AG04450 (cell line): ENCODE data around the gene MICB. TPM values are rescaled to one million over a fixed set of nuclear protein-coding genes. Genes with fewer than 3 reads are reported as not detected.

Experiments used
- CTCF ChIA-PET: fragments of 300-600, 350-600 bp; formaldehyde crosslinking; extraction: SDS; loops from one replicate; lab custom pipeline; 2022; ENCODE audit warnings: antibody characterized with exemption, inconsistent platforms; lab: Charles Lee
- POLR2A ChIA-PET: fragments of 350-600 bp; formaldehyde crosslinking; extraction: SDS; loops from one replicate; lab custom pipeline; 2021; ENCODE audit warnings: antibody characterized with exemption, inconsistent platforms; lab: Yijun Ruan, JAX
- DNase-seq: peaks from one replicate; pipeline ENCODE4 v3.0.0-alpha.2; 2011; ENCODE audit warnings: low read depth, low spot score
- H3K27ac ChIP-seq: one replicate; pipeline ENCODE4 v1.5.1; 2012; ENCODE audit warnings: low read depth, low read length, control low read depth
- H3K27me3 ChIP-seq: one replicate; pipeline ENCODE4 v1.6.0; 2012; ENCODE audit warnings: low read length; ENCODE audit not compliant: control insufficient read depth, insufficient read depth
- H3K4me3 ChIP-seq: 2 replicates; pipeline ENCODE4 v1.5.1; 2011; ENCODE audit warnings: mild to moderate bottlenecking, low read depth, low read length, control low read depth
- H3K9me3 ChIP-seq: 2 replicates; pipeline ENCODE4 v1.5.1; 2012; ENCODE audit warnings: low read length; ENCODE audit not compliant: control insufficient read depth, insufficient read depth
- polyA plus RNA-seq: library from polyadenylated mRNA; depleted of rRNA; stranded (reverse); fragments of >200 nt; gene quantifications from 2 replicates; pipeline ENCODE4 v1.2.3, GENCODE V29; 2011
- TF ChIP-seq, protein P1 (sequence below): IDR thresholded peaks from 2 replicates; pipeline ENCODE4 v1.5.1; 2011; ENCODE audit warnings: low read depth, low read length, control low read depth, inconsistent platforms

The MICB gene
- polyA plus RNA-seq, 1 experiment, result 17.9 TPM

DNA sequence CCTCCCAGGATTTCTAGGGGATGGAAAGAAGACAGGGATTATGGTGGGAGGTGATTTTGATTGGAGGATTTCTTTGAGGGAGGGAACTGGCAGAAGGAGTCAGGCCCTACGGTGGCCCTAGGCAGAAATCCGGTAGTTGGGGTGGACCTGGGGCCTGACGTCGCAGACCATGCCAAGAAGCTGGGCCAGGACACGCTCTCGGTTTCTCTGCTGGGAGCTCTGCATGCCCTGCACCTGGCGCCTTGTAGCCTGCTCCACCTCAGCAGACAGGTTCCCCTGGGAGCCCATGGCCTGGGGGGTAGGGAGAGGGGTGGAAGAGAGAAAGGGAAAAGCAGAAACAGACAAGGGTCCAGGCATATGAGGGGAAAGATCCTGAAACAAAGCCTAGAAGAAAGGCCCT is 47.3 kb downstream of the MICB start:
- TF ChIP-seq, protein P1, sequence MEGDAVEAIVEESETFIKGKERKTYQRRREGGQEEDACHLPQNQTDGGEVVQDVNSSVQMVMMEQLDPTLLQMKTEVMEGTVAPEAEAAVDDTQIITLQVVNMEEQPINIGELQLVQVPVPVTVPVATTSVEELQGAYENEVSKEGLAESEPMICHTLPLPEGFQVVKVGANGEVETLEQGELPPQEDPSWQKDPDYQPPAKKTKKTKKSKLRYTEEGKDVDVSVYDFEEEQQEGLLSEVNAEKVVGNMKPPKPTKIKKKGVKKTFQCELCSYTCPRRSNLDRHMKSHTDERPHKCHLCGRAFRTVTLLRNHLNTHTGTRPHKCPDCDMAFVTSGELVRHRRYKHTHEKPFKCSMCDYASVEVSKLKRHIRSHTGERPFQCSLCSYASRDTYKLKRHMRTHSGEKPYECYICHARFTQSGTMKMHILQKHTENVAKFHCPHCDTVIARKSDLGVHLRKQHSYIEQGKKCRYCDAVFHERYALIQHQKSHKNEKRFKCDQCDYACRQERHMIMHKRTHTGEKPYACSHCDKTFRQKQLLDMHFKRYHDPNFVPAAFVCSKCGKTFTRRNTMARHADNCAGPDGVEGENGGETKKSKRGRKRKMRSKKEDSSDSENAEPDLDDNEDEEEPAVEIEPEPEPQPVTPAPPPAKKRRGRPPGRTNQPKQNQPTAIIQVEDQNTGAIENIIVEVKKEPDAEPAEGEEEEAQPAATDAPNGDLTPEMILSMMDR, result no peak
- ChIA-PET CTCF (interaction anchor here (0.5 to 14.1 kb wide), 3 partner anchors 36 to 52 kb away, joined by 3 to 388 read pairs (median 31); partner anchors contain the start of genes LTB and NCR3), POLR2A (interaction anchor here (1.7 to 2.7 kb wide), 2 partner anchors 53 to 282 kb away, joined by 6 to 17 read pairs; partner anchors contain the start of gene HSPA1B)
- no peak for DNase-seq
- no peaks in the 10 kb centered on the region for H3K27me3 ChIP-seq
- H3K4me3 ChIP-seq, result no peak overlapping the region; the same call in 1 of the 2 replicates
- peaks cover 3% of the 10 kb centered on the region; the same call in 1 of the 2 replicates for H3K9me3 ChIP-seq
- no peak overlapping the region for H3K27ac ChIP-seq

DNA sequence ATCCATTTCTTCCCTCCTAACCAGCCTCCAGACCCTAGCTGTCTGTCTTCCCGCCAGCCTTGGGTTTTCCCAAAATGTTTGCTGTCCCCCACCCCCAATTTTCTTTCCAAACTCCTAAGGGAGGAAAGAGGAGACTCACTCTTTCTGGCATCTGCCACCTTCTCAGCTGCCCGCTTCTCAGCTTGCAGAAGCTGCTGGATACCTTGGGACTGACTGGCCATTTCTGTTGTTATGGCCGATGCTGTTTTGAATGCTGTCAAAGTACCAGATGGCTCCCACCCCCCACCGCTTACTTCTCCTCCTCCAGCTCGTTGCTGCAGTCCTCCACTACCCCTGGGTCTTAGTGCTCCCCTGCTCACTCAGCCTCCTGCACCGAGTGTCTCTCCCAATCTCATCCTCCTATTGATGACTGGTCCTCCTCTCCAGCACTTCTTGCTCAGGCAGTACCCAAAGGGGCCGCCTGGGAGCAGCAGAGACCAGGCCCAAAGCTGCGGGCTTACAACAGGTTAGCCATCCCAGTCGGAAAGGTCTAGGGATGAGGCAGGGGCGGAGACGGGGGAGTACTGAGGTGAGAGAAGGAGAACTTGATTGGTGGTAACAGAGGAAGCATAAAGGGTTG is 48.5 kb downstream of the MICB start, which contains the start of gene ATP6V1G2:
Gene ATP6V1G2, minus strand, starts transcription at position 270 of the 619 bp plus-strand sequence. Its CDS starts 49 bp downstream, at position 221.
- ChIA-PET CTCF (interaction anchor here (0.6 to 14.1 kb wide), 18 partner anchors 15 to 649 kb away, joined by 3 to 388 read pairs (median 4); partner anchors contain the start of genes EHMT2, GPANK1, LTB and NCR3), POLR2A (interaction anchor here (0.7 to 2.7 kb wide), 3 partner anchors 20 to 281 kb away, joined by 4 to 17 read pairs (median 6); partner anchors contain the start of gene HSPA1B)
- Histone ChIP-seq H3K4me3 (peak within 1 kb of the TSS; percentile 75), H3K27me3 (no peaks in the 10 kb centered on the region), H3K27ac (peak within 1 kb of the TSS; percentile 52), H3K9me3 (peaks cover 3% of the 10 kb centered on the region; the same call in 1 of the 2 replicates)
- peak; percentile 86 for DNase-seq
- TF ChIP-seq, protein P1, result peak; percentile 99

DNA sequence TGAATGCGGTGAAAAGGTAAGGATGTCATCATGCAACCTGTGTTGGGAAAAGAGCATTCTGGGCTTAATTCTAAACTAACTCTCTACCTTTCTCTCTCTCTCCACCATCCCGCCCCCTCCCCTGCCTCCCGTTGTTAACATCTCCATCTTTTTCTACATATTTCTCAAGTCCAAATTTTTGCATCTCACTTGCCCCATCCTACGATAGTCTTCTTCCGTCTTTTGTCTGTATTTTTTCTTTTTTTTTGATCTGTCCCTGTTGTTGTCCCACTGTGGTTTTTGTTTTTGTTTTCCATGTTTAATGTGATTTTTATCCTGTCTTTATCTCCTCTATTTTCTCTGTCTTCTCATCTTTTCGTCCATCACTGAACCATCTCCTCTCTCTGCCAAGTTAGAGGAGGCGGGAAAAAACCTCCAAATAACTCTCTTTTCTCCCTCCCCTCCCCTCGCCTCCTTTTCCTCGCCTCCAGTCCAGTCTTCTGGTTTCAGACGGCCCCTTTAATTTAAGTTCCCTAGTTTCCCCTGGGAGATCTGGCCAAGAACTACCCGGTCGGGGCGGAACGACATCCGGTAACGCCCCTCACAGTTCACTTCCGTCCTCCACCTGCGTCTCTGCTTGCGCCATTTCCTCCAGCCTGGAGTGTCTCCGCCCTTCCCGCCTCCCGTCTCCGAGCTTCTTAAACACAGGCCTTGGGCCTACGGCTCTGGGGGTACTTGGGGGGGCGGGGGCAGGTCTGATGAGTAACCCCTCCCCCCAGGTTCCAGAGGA is 49.2 kb downstream of the MICB start, which contains the start of gene NFKBIL1:
Gene NFKBIL1, plus strand, starts transcription at position 651 of the 769 bp plus-strand sequence. Its CDS starts 87 bp downstream, at position 738.
- DNase-seq, result peak; percentile 94
- ChIA-PET POLR2A (interaction anchor here (0.5 to 2.7 kb wide), 6 partner anchors 21 to 795 kb away, joined by 3 to 17 read pairs (median 5); partner anchors contain the start of gene HSPA1B), CTCF (interaction anchor here (0.6 to 14.1 kb wide), 8 partner anchors 16 to 118 kb away, joined by 3 to 388 read pairs (median 6); partner anchors contain the start of genes GPANK1, LTB and NCR3)
- Histone ChIP-seq H3K4me3 (peak within 1 kb of the TSS; percentile 75), H3K27me3 (no peaks in the 10 kb centered on the region), H3K27ac (peak within 1 kb of the TSS; percentile 52), H3K9me3 (peaks cover 3% of the 10 kb centered on the region; the same call in 1 of the 2 replicates)
- TF ChIP-seq, protein P1, result no peak

DNA sequence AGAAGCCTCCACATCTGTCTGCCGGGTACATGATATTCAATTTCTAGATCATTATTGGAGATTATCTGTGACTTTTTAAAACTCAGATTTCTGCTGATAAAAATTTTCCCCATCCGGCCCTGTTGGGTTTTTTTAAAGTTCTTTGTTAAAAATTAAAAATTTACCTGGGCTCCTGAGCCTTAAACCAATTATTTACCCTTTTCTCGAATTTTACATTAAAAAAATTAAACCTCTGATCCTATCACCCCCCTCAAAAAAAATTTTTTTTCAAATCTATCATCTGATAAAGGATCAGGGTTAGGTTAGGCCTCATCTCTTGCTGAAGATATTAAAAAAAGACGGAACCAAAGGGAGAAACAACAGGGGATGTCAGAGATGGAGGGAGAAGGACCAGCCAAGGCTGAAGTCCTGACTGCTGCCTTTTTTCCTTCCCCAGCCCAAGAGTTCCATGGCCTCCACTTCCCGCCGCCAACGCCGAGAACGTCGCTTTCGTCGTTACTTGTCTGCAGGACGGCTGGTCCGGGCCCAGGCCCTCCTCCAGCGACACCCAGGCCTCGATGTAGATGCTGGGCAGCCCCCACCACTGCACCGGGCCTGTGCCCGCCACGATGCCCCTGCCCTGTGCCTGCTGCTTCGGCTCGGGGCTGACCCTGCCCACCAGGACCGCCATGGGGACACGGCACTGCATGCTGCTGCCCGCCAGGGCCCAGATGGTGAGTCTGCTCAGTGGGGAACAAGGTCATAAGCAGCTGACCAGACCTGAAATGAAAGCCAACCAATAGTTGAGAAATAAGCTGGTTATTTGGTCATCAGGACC is 50.0 kb downstream of the MICB start:
- peaks cover 3% of the 10 kb centered on the region; the same call in 1 of the 2 replicates for H3K9me3 ChIP-seq
- H3K4me3 ChIP-seq, result peak overlapping the region; percentile 60
- H3K27me3 ChIP-seq, result no peaks in the 10 kb centered on the region
- H3K27ac ChIP-seq, result peak overlapping the region; percentile 52
- DNase-seq, result no peak
- POLR2A ChIA-PET, result interaction anchor here (0.6 to 2.7 kb wide), 3 partner anchors 41 to 795 kb away, joined by 4 to 17 read pairs (median 6); no protein-coding TSS in a partner anchor
- TF ChIP-seq, protein P1, result no peak
- CTCF ChIA-PET, result interaction anchor here (1.0 to 14.1 kb wide), 4 partner anchors 34 to 62 kb away, joined by 3 to 388 read pairs (median 21); partner anchors contain the start of genes LTB and NCR3
